B cell (primary cell): Measurements from ENCODE around the gene MIAT. TPM values are rescaled to one million over a fixed set of nuclear protein-coding genes. Genes with fewer than 3 reads are reported as not detected.

ENCODE experiments used
- ATAC-seq: fragments of 200-7000 bp; cut with Tn5 transposase; one replicate; pipeline ENCODE4 v1.10.0; 2021; ENCODE audit warnings: low read depth, mild to moderate bottlenecking, moderate number of reproducible peaks, moderate library complexity
- CTCF ChIA-PET: fragments of 350-600 bp; sonication (Branson Sonifier 250); formaldehyde crosslinking; loops from one replicate; lab custom pipeline; 2021; ENCODE audit warnings: antibody characterized with exemption, inconsistent platforms; lab: Charles Lee
- POLR2A ChIA-PET: fragments of 350-600 bp; sonication (Branson Sonifier 250); formaldehyde crosslinking; loops from one replicate; lab custom pipeline; 2021; ENCODE audit warnings: antibody characterized with exemption; lab: Charles Lee
- DNase-seq: peaks from one replicate; pipeline ENCODE4 v3.0.0; 2013
- H2AFZ ChIP-seq: 2 replicates; pipeline ENCODE4 v1.6.1; 2012; ENCODE audit warnings: mild to moderate bottlenecking, low read depth, low read length; ENCODE audit not compliant: insufficient read depth, poor library complexity, severe bottlenecking
- H3K27ac ChIP-seq, 2 donors: 1 replicate in 1 of 2; 2 replicates in 1 of 2; pipeline ENCODE4 v1.5.1; 2012 to 2013; ENCODE audit warnings: low read length in 2 of 2, mild to moderate bottlenecking in 2 of 2, moderate library complexity in 1 of 2
- H3K27me3 ChIP-seq, 4 experiments: fragments of 200-600 bp in 1 of 4; sonication (generic) in 1 of 4; replicated peaks in 1 of 4; 1 replicate in 2 of 4; 2 replicates in 2 of 4; pipeline versions ENCODE4 v1.6.1 to v1.7.0; 2013 to 2016; ENCODE audit warnings: low read length in 3 of 4, mild to moderate bottlenecking in 2 of 4, mixed read lengths in 1 of 4, moderate library complexity in 1 of 4; ENCODE audit not compliant: insufficient read depth in 4 of 4, control insufficient read depth in 3 of 4; ENCODE audit errors: control extremely low read depth in 1 of 4
- H3K36me3 ChIP-seq, 2 experiments: replicated peaks in 1 of 2; 1 replicate in 1 of 2; 2 replicates in 1 of 2; pipeline versions ENCODE4 v1.6.1 to v1.7.1; 2013; ENCODE audit warnings: low read length in 1 of 2; ENCODE audit not compliant: insufficient read depth in 2 of 2, control insufficient read depth in 1 of 2; ENCODE audit errors: control extremely low read depth in 1 of 2, extremely low read depth in 1 of 2
- H3K4me1 ChIP-seq, 2 donors: fragments of 200-600 bp in 1 of 2; sonication (generic) in 1 of 2; 1 replicate in 1 of 2; 2 replicates in 1 of 2; pipeline versions ENCODE4 v1.5.1 to v1.6.1; 2013 to 2017; ENCODE audit warnings: low read length in 2 of 2; ENCODE audit not compliant: control insufficient read depth in 2 of 2, insufficient read depth in 2 of 2
- H3K4me2 ChIP-seq: replicated peaks from 2 replicates; pipeline ENCODE3; 2012; ENCODE audit warnings: mild to moderate bottlenecking, low read depth, low read length; ENCODE audit not compliant: poor library complexity, severe bottlenecking
- H3K4me3 ChIP-seq, 5 experiments: fragments of 200-600 bp in 1 of 5; sonication (generic) in 1 of 5; 1 replicate in 3 of 5; 2 replicates in 2 of 5; pipeline versions ENCODE4 v1.5.1 to v1.7.0; 2011 to 2016; ENCODE audit warnings: low read length in 4 of 5, mild to moderate bottlenecking in 4 of 5, low read depth in 2 of 5, control low read depth in 1 of 5, moderate library complexity in 1 of 5; ENCODE audit not compliant: insufficient read depth in 1 of 5; ENCODE audit errors: control extremely low read depth in 1 of 5, extremely low read depth in 1 of 5
- H3K79me2 ChIP-seq: fragments of 200-600 bp; sonication (generic); one replicate; pipeline ENCODE4 v1.6.0; 2016; ENCODE audit warnings: low read length; ENCODE audit not compliant: control insufficient read depth, insufficient read depth
- H3K9ac ChIP-seq: fragments of 200-600 bp; sonication (generic); 2 replicates; pipeline ENCODE4 v1.6.1; 2017; ENCODE audit warnings: mild to moderate bottlenecking, low read length, moderate library complexity
- H3K9me3 ChIP-seq, 3 donors: one replicate each; pipeline versions ENCODE4 v1.6.1 to v1.7.1; 2013; ENCODE audit warnings: low read length in 2 of 3; ENCODE audit not compliant: control insufficient read depth in 2 of 3, insufficient read depth in 1 of 3; ENCODE audit errors: control extremely low read depth in 1 of 3
- H4K20me1 ChIP-seq: 2 replicates; pipeline ENCODE4 v1.6.0; 2012; ENCODE audit warnings: mild to moderate bottlenecking, low read length; ENCODE audit not compliant: insufficient read depth, control insufficient read depth, poor library complexity, severe bottlenecking
- H3K27ac Mint-ChIP-seq: one replicate; pipeline ENCODE4 v1.8.0; 2021; ENCODE audit warnings: mixed read lengths
- H3K27me3 Mint-ChIP-seq: one replicate; pipeline ENCODE4 v1.8.0; 2021; ENCODE audit warnings: mixed read lengths
- H3K4me1 Mint-ChIP-seq: one replicate; pipeline ENCODE4 v1.8.0; 2021; ENCODE audit warnings: mixed read lengths
- H3K4me3 Mint-ChIP-seq: one replicate; pipeline ENCODE4 v1.8.0; 2021; ENCODE audit warnings: mixed read lengths
- H3K9me3 Mint-ChIP-seq: one replicate; pipeline ENCODE4 v1.8.0; 2022; ENCODE audit warnings: mixed read lengths; ENCODE audit not compliant: insufficient read depth
- EZH2 ChIP-seq: IDR thresholded peaks from 2 replicates; pipeline ENCODE4 v1.6.1; 2012; ENCODE audit warnings: borderline replicate concordance, low read depth, mild to moderate bottlenecking, moderate library complexity, low read length; ENCODE audit not compliant: insufficient read depth, poor library complexity, severe bottlenecking
- WGBS: methylation state at CpG from one replicate; pipeline ENCODE4 v1.1.5; 2013; ENCODE audit warnings: missing lambda C conversion rate; ENCODE audit not compliant: insufficient coverage; 5-methylcytosine and 5-hydroxymethylcytosine counted together
- intact Hi-C: fragments of 100-400 bp; cut with micrococcal nuclease; formaldehyde crosslinking; loops from one replicate; pipeline ENCODE4 v1.10.0; 2022
- polyA plus RNA-seq: library from polyadenylated mRNA; depleted of rRNA; stranded (reverse); fragments of >200 nt; gene quantifications from 2 replicates; pipeline ENCODE4 v1.2.3, GENCODE V29; 2012
- total RNA-seq, 2 donors: library from RNA; stranded (reverse); fragments of 120-200 nt in 1 of 2; gene quantifications; 1 replicate in 1 of 2; 2 replicates in 1 of 2; pipeline versions ENCODE4 v1.2.3 to v1.2.4, GENCODE V29; 2013 to 2022
- TF ChIP-seq, protein P1 (sequence below): fragments of 200-600 bp; IDR thresholded peaks from one replicate; pipeline ENCODE4 v1.8.0; 2022; ENCODE audit warnings: antibody characterized with exemption, mild to moderate bottlenecking

MIAT gene
- total and polyA plus RNA-seq, 2 donors (not counting 1 experiment from before 2014, with no cell fraction given), result 14.8 to 18.4 TPM

DNA sequence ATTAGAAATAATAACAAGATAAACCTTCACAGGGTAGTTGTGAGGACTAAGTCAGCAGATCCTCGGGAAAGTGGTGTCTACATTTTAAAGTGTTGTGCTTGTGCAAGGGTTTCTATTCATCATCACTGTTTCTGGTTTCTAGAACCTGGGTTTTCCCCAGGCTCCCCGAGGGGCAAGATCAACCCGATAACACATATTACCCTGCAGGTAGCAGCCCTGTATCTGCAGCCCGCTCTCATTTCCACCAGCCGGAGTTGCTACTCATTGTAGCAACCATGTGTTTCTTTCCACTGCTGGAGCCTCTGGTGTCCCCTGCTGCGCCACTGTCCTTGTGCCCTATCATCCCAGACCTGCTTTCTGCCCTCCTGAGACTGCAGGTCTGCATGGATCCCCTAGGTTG, 67.0 kb downstream of the MIAT start:
- H3K27me3 ChIP-seq, result no peaks in the 10 kb centered on the region
- H3K4me3 Mint-ChIP-seq, result no peak overlapping the region
- no peak overlapping the region for H3K9ac ChIP-seq
- no peaks in the 10 kb centered on the region for H3K9me3 ChIP-seq
- DNase-seq, result no peak
- no peak overlapping the region for H3K4me2 ChIP-seq
- H3K36me3 ChIP-seq, result peaks cover 5 to 60% of the 10 kb centered on the region in 2 experiments
- ATAC-seq, result no peak
- POLR2A ChIA-PET, result no interaction called here
- no peak overlapping the region for H3K27ac ChIP-seq
- H3K27ac Mint-ChIP-seq, result no peak overlapping the region
- 80% methylated on average over 5 of the region's 6 CpGs for WGBS
- no peaks in the 10 kb centered on the region for H3K79me2 ChIP-seq
- H3K4me1 Mint-ChIP-seq, result no peaks in the 10 kb centered on the region
- H2AFZ ChIP-seq, result no peak overlapping the region
- no peaks in the 10 kb centered on the region for H4K20me1 ChIP-seq
- no peaks in the 10 kb centered on the region for H3K9me3 Mint-ChIP-seq
- TF ChIP-seq, protein P1, sequence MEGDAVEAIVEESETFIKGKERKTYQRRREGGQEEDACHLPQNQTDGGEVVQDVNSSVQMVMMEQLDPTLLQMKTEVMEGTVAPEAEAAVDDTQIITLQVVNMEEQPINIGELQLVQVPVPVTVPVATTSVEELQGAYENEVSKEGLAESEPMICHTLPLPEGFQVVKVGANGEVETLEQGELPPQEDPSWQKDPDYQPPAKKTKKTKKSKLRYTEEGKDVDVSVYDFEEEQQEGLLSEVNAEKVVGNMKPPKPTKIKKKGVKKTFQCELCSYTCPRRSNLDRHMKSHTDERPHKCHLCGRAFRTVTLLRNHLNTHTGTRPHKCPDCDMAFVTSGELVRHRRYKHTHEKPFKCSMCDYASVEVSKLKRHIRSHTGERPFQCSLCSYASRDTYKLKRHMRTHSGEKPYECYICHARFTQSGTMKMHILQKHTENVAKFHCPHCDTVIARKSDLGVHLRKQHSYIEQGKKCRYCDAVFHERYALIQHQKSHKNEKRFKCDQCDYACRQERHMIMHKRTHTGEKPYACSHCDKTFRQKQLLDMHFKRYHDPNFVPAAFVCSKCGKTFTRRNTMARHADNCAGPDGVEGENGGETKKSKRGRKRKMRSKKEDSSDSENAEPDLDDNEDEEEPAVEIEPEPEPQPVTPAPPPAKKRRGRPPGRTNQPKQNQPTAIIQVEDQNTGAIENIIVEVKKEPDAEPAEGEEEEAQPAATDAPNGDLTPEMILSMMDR, result no peak
- no peak for TF ChIP-seq EZH2
- H3K4me1 ChIP-seq, result no peaks in the 10 kb centered on the region
- CTCF ChIA-PET, result no interaction called here
- intact Hi-C loops, result no loop called here
- no peak overlapping the region for H3K4me3 ChIP-seq
- H3K27me3 Mint-ChIP-seq, result no peaks in the 10 kb centered on the region

DNA sequence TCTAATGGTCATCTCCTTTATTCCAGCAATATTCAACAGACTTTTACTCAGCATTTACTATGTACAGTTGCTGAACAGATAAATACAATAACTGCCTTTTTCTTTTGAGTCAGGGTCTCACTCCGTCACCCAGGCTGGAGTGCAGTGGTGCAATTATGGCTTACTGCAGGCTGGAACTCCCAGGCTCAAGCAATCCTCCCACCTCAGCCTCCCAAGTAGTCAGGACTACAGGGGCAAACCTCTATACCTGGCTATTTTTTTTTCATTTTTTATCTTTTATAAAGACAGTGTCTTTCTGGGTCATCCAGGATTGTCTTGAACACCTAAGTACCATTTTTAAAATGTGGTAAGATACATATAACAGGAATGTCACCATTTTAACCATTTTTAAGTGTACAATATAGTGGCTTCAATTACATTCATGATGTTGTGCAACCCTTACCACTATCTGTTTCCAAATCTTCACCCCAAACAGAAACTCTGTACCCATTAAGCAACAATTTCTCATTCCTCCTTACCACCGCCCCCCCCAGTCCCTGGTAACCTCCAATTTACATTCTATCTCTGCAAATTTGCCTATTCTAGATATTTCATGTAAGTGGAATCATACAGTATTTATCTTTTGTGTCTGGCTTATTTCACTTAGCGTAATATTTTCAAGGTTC, 67.8 kb downstream of the MIAT start:
- Mint-ChIP-seq H3K27ac (no peak overlapping the region), H3K9me3 (no peaks in the 10 kb centered on the region), H3K27me3 (no peaks in the 10 kb centered on the region), H3K4me3 (no peak overlapping the region), H3K4me1 (no peaks in the 10 kb centered on the region)
- POLR2A ChIA-PET, result no interaction called here
- intact Hi-C loops, result no loop called here
- no peak for ATAC-seq
- Histone ChIP-seq H3K9me3 (no peaks in the 10 kb centered on the region), H3K36me3 (peaks cover 7 to 56% of the 10 kb centered on the region in 2 experiments), H3K4me2 (no peak overlapping the region), H3K4me3 (no peak overlapping the region), H3K4me1 (no peaks in the 10 kb centered on the region), H3K9ac (no peak overlapping the region), H3K27me3 (no peaks in the 10 kb centered on the region), H2AFZ (no peak overlapping the region), H3K27ac (no peak overlapping the region), H3K79me2 (no peaks in the 10 kb centered on the region), H4K20me1 (no peaks in the 10 kb centered on the region)
- CTCF ChIA-PET, result no interaction called here
- no peak for TF ChIP-seq EZH2
- TF ChIP-seq, protein P1, result no peak
- 100% methylated on average over 1 of the region's 3 CpGs for WGBS
- no peak for DNase-seq
